Large intestine (tissue), 3 donors: Measurements from ENCODE around the gene METTL23. TPM values are rescaled to one million over a fixed set of nuclear protein-coding genes. Genes with fewer than 3 reads are reported as not detected.
A peak's percentile ranks its signal among the peaks of the same experiment; 100 is the strongest.
"Not testable (repeated sequence)": the region's sequence is repeated elsewhere in the genome, so short reads cannot be mapped to it uniquely, and the experiment has no call there.

Source experiments
- DNase-seq, 2 donors: peaks; one replicate each; pipeline versions ENCODE4 v3.0.0 to v3.0.0-alpha.2; 2013
- H3K27ac ChIP-seq: one replicate; pipeline ENCODE4 v1.5.1; 2013; ENCODE audit warnings: low read length
- H3K27me3 ChIP-seq: 2 replicates; pipeline ENCODE4 v1.6.1; 2013; ENCODE audit warnings: low read length; ENCODE audit not compliant: control insufficient read depth, insufficient read depth
- H3K36me3 ChIP-seq: 2 replicates; pipeline ENCODE4 v1.6.1; 2013; ENCODE audit warnings: low read length; ENCODE audit not compliant: control insufficient read depth, insufficient read depth
- H3K4me1 ChIP-seq: one replicate; pipeline ENCODE4 v1.6.1; 2013; ENCODE audit warnings: low read length; ENCODE audit not compliant: control insufficient read depth, insufficient read depth
- H3K4me3 ChIP-seq: one replicate; pipeline ENCODE4 v1.5.1; 2013; ENCODE audit warnings: low read length
- H3K9me3 ChIP-seq: one replicate; pipeline ENCODE4 v1.6.1; 2013; ENCODE audit warnings: mild to moderate bottlenecking, low read depth, low read length, moderate library complexity; ENCODE audit not compliant: control insufficient read depth
- WGBS: methylation state at CpG from one replicate; pipeline ENCODE4 v1.1.5; 2013; ENCODE audit warnings: low lambda C conversion rate; ENCODE audit not compliant: insufficient coverage; 5-methylcytosine and 5-hydroxymethylcytosine counted together
- polyA plus RNA-seq: library from polyadenylated mRNA; unstranded; fragments of 120-200 nt; gene quantifications from one replicate; pipeline ENCODE4 v1.2.1, GENCODE V29; 2013

Gene METTL23
- polyA plus RNA-seq, 1 donor: 38.8 TPM

GRCh38 chr17:76695059-76695831 is 31.4 kb upstream of the METTL23 start:
- Histone ChIP-seq H3K9me3 (no peaks in the 10 kb centered on the region), H3K27me3 (no peaks in the 10 kb centered on the region), H3K4me1 (peaks cover 16% of the 10 kb centered on the region), H3K36me3 (no peaks in the 10 kb centered on the region), H3K4me3 (no peak overlapping the region), H3K27ac (no peak overlapping the region)
- DNase-seq: no peak
- 80% methylated on average over 1 of the region's 16 CpGs for WGBS

- no peak for DNase-seq
- Histone ChIP-seq H3K4me3 (no peak overlapping the region), H3K27ac (peak overlapping the region; percentile 62), H3K9me3 (no peaks in the 10 kb centered on the region), H3K27me3 (no peaks in the 10 kb centered on the region), H3K36me3 (no peaks in the 10 kb centered on the region), H3K4me1 (peaks cover 29% of the 10 kb centered on the region)
- WGBS: 80% methylated on average over 1 of the region's 25 CpGs
Measured at GRCh38 chr17:76696763-76697701, 29.6 kb upstream of the METTL23 start.

GRCh38 chr17:76697702-76698465 is 28.8 kb upstream of the METTL23 start:
- Histone ChIP-seq H3K4me3 (no peak overlapping the region), H3K36me3 (no peaks in the 10 kb centered on the region), H3K4me1 (peaks cover 29% of the 10 kb centered on the region), H3K9me3 (no peaks in the 10 kb centered on the region), H3K27me3 (no peaks in the 10 kb centered on the region), H3K27ac (peak overlapping the region; percentile 62)
- 0% methylated on average over 1 of the region's 17 CpGs for WGBS
- peak; percentile 45 to 71 for DNase-seq

- H3K27ac ChIP-seq, H3K36me3 ChIP-seq, H3K27me3 ChIP-seq, H3K9me3 ChIP-seq, H3K4me3 ChIP-seq, DNase-seq: not testable (repeated sequence)
- peaks cover 29% of the 10 kb centered on the region for H3K4me1 ChIP-seq
- WGBS: no CpG with 5 or more reads among the region's 7 CpGs
Measured at GRCh38 chr17:76698466-76698977, 28.1 kb upstream of the METTL23 start.

- no peak for DNase-seq
- H3K4me1 ChIP-seq: peaks cover 29% of the 10 kb centered on the region
- no CpG with 5 or more reads among the region's 8 CpGs for WGBS
Measured at GRCh38 chr17:76700270-76700616, 26.4 kb upstream of the METTL23 start.

GRCh38 chr17:76700617-76701470 is 25.8 kb upstream of the METTL23 start:
- Histone ChIP-seq H3K27me3 (no peaks in the 10 kb centered on the region), H3K9me3 (no peaks in the 10 kb centered on the region), H3K36me3 (no peaks in the 10 kb centered on the region), H3K27ac (peak overlapping the region; percentile 70), H3K4me1 (peaks cover 29% of the 10 kb centered on the region), H3K4me3 (peak overlapping the region; percentile 19)
- DNase-seq: peak; percentile 57 to 59
- WGBS: no CpG with 5 or more reads among the region's 33 CpGs

More at GRCh38 chr17:76700270-76700616, 26.4 kb upstream of the METTL23 start:
- H3K36me3 ChIP-seq: no peaks in the 10 kb centered on the region
- peak overlapping the region; percentile 70 for H3K27ac ChIP-seq
- no peaks in the 10 kb centered on the region for H3K27me3 ChIP-seq
- no peak overlapping the region for H3K4me3 ChIP-seq
- no peaks in the 10 kb centered on the region for H3K9me3 ChIP-seq

GRCh38 chr17:76701471-76701967 is 25.1 kb upstream of the METTL23 start:
- Histone ChIP-seq H3K36me3 (no peaks in the 10 kb centered on the region), H3K27ac (peak overlapping the region; percentile 70), H3K9me3 (no peaks in the 10 kb centered on the region), H3K4me3 (no peak overlapping the region), H3K27me3 (no peaks in the 10 kb centered on the region), H3K4me1 (peaks cover 29% of the 10 kb centered on the region)
- peak in 1 of 2 donors; percentile 50 for DNase-seq
- no CpG with 5 or more reads among the region's 11 CpGs for WGBS

GRCh38 chr17:76702076-76702475 is 24.6 kb upstream of the METTL23 start:
- no peak for DNase-seq
- WGBS: no CpG with 5 or more reads among the region's 2 CpGs
- Histone ChIP-seq H3K27ac (no peak overlapping the region), H3K36me3 (no peaks in the 10 kb centered on the region), H3K4me1 (peaks cover 26% of the 10 kb centered on the region), H3K9me3 (no peaks in the 10 kb centered on the region), H3K4me3 (no peak overlapping the region), H3K27me3 (no peaks in the 10 kb centered on the region)

GRCh38 chr17:76702941-76703637 is 23.6 kb upstream of the METTL23 start:
- no peaks in the 10 kb centered on the region for H3K36me3 ChIP-seq
- no peaks in the 10 kb centered on the region for H3K9me3 ChIP-seq
- H3K27ac ChIP-seq: no peak overlapping the region
- H3K4me1 ChIP-seq: peaks cover 18% of the 10 kb centered on the region
- H3K4me3 ChIP-seq: no peak overlapping the region
- DNase-seq: no peak
- WGBS: no CpG with 5 or more reads among the region's 10 CpGs
- no peaks in the 10 kb centered on the region for H3K27me3 ChIP-seq
